ENCODE results near the gene DCD. TPM values are rescaled to one million over a fixed set of nuclear protein-coding genes. Genes with fewer than 3 reads are reported as not detected.
A peak's percentile ranks its signal among the peaks of the same experiment; 100 is the strongest.
"Not testable (repeated sequence)": the region's sequence is repeated elsewhere in the genome, so short reads cannot be mapped to it uniquely, and the experiment has no call there.

DCD gene
- total RNA-seq, 1 experiment from 2014 or later, result not detected

DNA sequence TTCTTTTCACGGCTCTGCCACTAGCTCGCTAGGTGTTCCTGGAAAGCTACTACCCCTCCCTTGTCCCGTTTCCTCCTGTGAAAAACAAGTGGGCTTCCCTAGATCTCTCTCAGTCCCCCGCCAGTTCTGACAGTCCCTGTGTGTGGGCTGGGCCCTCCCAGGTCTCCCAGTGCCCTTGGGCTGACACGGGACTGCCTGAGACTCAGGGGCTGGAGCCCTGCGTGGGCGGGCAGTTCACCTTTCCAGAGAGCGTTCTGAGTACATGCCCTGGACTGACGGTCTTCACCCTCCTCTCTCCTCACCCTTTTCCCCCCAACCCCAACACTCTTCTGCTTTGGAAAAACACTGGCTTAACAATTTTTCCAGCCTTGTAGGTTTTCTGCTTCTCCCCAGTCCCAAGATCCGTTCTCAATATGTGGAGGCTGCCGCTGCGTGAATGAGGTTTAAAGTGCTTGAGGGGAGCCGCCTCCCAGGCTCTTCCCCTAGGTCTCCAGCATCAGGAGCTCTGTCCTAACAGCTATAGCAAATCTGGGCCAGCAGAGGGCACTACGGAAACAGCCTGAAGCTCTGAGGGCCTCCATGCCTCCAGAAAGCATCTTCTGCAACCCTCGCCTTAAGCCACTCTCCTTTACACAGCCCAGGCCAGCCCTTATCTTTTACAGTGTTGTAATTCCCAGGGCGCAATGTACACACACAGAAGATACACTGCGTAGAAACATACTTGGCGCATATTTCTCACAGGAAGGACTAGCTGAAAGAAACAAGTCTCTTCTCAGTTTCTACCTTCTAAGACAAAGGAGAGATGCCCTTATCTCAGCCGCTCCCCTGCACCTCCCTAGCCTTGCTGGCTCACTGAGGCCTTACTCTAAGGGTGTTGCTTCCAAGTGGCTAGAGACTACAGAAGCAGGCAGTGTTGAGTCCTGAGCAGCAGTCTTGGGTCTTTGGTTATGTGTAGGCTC lies 10.4 kb upstream of the DCD start:
- in situ Hi-C loops (cut with HindIII; ENCODE audit: low sequenced_read_pairs), result no loop called here
- no peak for DNase-seq (ENCODE audit: low spot score)

DNA sequence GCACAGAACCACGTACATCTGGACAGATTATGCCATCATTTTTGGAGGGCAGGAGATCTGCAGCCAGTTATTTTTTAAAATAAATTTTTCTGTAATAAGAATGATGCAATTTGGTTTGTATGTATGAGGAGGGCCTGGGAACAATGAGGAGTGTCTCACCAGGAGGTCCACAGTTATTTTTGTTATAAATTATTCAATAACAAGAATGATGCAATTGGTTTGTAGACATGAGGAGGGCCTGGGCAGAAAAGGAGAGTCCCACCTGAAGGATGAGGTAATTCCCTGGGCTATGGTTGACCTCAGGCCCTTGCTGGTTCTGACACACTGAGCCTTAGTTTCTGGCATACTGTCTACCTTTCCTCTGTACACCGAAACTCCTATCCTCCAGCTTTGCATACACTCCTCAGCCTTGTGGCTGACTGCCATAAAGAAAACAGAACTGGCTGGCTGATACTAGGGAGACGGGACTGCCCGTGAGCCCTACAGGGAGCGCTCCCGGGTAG lies 9.0 kb upstream of the DCD start:
- no peak for DNase-seq (ENCODE audit: low spot score)
- in situ Hi-C loops (cut with HindIII; ENCODE audit: low sequenced_read_pairs), result no loop called here

DNA sequence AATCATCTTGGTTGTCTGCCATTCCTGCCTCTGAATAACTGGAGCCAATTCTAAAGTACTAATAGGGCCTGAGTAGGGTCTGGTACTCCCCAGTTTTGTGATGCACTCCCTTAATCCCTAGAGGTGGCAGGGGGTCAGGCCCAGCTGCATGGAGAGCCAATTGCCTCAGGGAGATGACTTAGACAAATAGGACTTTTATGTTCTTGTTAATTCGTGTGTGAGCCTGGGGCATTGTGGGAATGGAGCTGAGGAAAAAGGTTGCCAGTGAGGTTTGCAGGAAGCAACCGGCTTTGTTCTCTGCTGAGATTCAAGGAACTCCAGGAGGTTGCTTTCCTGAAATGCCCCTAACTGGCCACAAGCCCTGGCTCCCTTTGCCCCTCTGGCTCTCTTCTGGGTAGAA lies 6.8 kb upstream of the DCD start:
- DNase-seq (ENCODE audit: low spot score), result no peak
- in situ Hi-C loops (cut with HindIII; ENCODE audit: low sequenced_read_pairs), result no loop called here

DNA sequence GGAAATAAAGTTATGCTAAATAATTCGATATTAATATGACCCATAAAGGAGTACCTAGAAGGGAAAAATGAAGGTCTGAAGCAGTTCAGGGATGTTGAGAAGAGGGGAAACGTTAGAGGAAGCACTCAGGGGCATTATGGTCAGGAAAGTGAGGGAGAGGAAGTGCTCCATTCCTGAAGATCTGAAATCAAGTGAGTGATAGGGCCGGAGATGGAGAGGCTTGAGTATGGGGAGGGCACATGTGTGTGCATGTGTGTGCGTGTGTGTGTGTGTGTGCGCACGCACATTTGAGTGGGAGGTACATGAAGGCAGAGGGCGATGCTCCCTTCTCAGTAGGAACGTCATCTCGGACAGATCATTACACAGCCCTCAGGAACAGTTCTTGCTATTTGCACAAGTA lies 4.9 kb upstream of the DCD start:
- in situ Hi-C loops (cut with HindIII; ENCODE audit: low sequenced_read_pairs), result no loop called here
- no peak for DNase-seq (ENCODE audit: low spot score)

DNA sequence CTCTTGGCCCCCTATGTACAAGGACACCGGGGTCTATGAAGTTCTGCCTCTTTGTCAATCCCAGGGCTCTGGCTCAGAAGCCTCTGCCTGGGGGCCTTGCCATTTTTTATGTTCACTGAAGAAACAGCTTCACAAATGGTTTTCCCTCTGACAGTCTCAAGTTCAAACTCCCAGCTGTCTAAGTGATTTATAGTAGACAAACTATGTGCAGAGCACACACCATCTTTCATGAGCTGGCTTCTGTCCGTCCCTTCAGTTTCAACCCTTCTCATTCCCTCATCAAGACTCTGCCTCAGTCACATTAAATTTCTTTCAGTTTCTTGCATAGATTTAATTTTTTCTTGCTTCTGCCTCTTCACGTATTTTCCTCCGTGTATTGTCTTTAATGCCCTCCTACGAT lies 2.7 kb upstream of the DCD start:
- in situ Hi-C loops (cut with HindIII; ENCODE audit: low sequenced_read_pairs), result no loop called here
- no peak for DNase-seq (ENCODE audit: low spot score)

DNA sequence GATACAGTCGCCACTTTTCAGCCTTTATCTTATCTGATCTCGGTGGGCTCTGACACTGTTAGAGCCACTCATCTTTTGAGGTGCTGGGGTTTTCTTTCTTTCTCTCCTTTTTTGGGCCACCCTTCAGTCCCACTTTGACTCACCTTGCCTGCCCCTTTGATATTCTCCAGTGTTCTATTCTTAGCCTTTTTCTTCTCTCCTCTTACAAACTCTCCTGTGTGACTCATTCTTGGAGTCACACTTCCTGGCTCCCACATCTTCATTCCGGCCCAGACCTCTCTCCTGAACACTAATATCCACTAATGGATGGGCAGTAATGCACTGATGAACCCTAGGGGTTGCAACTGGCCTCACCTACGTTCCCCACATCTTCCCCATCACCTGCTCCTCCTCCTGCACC lies 2.2 kb upstream of the DCD start:
- DNase-seq (ENCODE audit: low spot score), result no peak
- in situ Hi-C loops (cut with HindIII; ENCODE audit: low sequenced_read_pairs), result no loop called here

DNA sequence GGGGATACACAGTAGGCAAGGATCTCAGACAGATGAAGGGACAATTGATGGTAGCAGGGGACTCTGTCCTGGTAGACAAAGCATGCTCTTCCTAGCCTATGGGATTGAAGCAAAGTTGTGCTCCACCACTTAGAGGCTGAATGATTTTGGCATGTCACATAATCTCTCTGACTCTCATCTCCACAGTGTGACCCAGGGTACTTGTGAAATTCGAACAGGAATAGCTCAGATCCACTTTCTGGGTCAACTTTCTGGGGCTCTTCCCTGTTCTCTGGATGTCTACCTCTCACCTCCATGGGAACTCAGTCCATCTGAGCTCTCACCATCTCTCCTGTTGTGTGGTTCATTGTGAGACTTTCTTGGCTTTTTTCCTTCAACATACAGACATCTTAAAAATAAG lies 1.7 kb upstream of the DCD start:
- DNase-seq (ENCODE audit: low spot score), result no peak
- in situ Hi-C loops (cut with HindIII; ENCODE audit: low sequenced_read_pairs), result no loop called here

DNA sequence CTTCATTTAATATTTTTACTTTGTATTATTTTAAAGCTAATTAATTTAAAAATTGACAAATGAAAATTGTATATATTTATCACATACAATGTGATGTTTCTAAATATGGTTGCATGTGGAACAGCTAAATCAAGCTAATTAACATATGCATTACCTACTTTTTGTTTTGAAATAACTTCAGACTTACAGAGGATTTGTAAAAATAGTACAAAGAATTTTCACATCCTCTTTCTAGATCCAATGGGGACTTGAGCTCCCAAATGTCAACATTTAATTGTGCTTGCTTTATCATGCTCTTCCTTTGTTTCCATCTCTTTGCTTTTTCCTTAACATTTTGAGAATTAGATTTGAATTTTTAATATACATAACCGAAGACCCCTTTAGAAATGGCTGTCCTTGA lies 6.6 kb downstream of the DCD start:
- in situ Hi-C loops (cut with HindIII; ENCODE audit: low sequenced_read_pairs), result no loop called here
- DNase-seq (ENCODE audit: low spot score), result no peak

DNA sequence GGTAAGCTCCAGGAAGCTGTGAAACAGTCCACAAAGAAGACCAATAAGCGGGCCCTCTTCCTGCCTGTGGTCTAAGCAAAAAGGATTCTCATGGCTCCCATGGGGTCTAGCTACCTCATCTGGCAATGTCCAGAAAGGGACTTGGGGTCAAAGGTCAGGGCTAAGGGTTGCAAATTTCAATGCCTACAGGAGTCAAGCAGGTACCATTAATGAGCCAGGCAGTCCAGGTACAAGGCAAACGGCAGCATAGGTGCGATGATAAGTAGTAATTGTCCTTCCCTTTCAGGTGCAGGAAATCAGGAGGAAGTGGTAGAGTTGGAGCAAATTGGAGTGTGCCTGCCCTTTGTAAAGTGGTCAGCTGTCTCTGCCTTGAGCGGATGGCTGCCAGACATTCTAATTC lies 7.1 kb downstream of the DCD start:
- DNase-seq (ENCODE audit: low spot score), result no peak
- in situ Hi-C loops (cut with HindIII; ENCODE audit: low sequenced_read_pairs), result no loop called here

DNA sequence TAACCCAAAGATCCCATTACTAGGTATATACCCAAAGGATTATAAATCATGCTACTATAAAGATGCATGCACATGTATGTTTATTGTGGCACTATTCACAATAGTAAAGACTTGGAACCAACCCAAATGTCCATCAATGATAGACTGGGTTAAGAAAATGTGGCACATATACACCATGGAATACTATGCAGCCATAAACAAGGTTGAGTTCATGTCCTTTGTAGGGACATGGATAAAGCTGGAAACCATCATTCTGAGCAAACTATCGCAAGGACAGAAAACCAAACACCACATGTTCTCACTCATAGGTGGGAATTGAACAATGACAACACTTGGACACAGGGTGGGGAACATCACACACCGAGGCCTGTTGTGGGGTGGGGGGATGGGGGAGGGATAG lies 9.1 kb downstream of the DCD start:
- in situ Hi-C loops (cut with HindIII; ENCODE audit: low sequenced_read_pairs); DNase-seq (ENCODE audit: low spot score): not testable (repeated sequence)

DNA sequence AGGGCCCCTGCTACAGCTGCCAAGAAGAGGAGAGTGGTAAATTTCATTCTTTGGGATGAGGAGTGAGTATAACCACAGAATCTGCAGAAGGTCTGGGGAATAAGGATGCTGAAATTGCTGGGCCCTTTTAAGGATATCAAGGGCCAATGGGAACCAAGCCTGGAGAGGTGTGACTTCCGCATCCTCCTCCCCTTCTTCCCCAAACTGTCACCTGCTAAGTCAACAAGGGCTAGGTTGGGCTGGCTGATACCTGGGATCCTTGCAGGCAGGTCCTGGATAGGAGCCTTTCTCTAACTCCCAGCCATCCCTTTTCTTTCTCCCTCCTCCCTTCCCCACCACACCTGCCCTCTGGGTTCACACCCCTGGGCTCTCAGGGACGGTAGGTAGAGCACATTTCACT lies 13.4 kb downstream of the DCD start, which contains the start of gene LACRT:
Gene LACRT, minus strand, starts transcription at position 101 of the 400 bp plus-strand sequence. Its CDS starts 54 bp downstream, at position 47.
- in situ Hi-C loops (cut with HindIII; ENCODE audit: low sequenced_read_pairs), result no loop called here
- no peak for DNase-seq (ENCODE audit: low spot score)

DNA sequence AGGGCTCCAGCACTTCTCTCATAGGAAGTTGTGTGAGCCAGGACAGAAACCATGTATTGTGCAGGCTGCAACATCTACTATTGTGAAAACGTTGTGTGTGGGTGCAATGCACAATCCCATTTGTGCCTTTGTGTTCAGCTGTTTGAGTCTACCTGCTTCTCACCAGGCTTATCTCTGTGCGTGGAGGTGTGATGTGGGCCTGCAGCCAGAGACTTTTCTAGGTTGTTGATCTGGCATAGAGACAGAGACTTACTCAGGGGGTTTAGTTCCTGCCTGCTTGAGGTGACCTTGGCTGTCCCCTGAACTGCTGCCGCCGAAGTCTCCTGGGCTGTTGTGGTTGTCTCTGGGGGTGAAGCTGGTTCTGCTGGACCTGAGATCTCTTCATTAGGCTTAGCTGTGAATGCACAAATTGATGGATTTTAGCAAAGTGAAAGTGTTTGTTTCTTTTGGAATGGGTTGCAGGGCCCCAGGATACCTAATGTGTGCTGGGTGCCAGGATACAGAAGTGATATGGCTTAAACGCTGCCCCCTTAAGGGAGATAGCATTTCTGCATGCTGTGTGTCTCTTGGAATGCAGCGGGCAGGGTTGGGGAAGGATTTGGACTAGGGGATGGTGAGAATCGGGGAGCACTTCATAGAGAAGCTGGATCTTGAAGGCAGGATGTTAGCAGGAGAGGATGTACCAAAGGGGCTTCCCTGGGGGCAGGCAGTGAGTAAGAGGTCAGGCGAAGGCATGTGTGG lies 16.0 kb downstream of the DCD start:
- in situ Hi-C loops (cut with HindIII; ENCODE audit: low sequenced_read_pairs), result no loop called here

DNA sequence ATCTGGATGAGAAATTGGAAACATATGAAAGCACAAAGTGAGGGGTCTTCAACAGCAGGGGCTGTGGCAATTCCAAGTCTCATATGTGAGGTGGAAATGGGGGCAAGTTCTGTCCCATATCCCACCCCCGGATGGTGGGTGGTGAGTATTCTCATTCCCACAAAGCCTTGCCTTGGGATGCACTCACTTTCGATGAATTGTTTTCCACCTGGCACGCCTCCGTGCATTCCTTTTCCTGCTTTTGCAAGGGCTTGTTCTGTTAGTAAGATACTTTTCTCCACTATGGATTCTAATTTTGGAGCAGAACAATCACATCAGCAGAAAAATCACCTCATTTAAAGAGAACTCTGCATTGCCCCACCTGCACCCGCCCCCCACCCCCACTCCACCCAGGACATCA lies 16.6 kb downstream of the DCD start:
- in situ Hi-C loops (cut with HindIII; ENCODE audit: low sequenced_read_pairs), result no loop called here
- no peak for DNase-seq (ENCODE audit: low spot score)

More for the DNA sequence above, 16.0 kb downstream of the DCD start:
- DNase-seq (ENCODE audit: low spot score), result no peak

DNA sequence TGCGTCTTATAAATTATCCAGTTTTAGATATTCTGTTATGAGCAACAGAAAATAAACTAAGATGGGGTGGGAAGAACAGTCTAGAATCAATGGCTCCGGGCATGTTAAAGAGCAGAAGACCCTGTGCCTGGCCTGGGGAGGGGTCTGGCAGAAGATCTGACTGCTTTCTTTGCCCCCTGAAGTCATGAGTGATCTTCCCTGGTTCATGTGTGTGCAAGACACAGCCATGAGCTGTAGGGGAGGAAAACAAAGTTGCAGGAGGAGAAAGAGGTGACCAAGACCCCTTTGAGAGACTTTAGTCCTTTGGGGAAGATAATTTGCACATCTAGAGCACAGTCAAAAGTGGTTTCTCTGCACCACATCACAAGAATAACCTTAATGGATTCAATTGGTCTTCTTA lies 18.2 kb downstream of the DCD start:
- in situ Hi-C loops (cut with HindIII; ENCODE audit: low sequenced_read_pairs), result no loop called here
- no peak for DNase-seq (ENCODE audit: low spot score)

DNA sequence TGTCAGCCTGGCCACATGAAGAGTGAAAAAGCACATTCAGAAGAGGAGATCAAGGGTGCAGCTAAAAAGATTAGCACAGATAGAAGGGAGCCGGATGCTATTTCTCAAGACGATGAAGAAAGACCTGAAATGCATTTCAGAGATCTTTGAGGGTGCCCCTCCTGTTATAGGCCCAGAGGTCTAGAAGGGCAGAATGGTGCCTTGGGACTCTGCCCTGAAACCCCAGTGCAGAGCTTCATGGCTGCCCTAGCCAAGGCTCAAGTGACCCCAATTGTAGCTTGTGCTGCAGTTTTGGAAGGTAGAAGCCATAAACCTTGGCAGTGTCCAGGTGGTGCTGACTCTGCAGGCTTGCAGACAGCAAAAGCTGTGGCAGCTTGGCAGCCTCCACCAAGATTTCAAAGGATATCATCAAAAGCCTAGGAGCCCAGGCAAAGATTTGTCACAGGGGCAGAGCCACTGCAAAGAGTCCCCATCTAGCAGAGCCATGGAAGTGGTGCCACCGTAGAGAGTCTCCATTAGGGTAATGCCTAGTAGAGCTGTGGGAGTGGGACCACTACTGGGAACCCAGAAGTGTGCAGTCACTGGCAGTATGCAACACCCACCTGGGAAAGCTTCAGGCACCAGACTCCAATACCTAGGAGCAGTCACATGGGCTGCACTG lies 19.8 kb downstream of the DCD start:
- DNase-seq (ENCODE audit: low spot score), result peak; percentile 34
- in situ Hi-C loops (cut with HindIII; ENCODE audit: low sequenced_read_pairs), result no loop called here

DNA sequence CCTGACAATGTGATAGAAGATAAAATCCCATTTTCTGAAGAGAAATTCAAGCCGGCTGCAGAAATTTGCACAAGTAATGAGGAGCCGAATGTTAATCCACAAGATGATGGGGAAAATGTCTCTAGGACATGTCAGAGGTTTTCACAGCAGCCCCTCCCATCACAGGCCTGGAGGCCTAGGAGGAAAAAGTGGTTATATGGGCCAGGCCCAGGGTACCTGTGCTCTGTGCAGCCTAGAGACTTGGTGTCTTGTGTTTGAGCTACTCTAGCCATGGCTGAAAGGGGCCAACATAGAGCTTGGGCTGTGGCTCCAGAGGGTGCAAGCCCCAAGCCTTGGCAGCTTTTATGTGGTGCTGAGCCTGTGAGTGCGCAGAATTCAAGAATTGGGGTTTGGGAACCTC lies 20.9 kb downstream of the DCD start:
- DNase-seq (ENCODE audit: low spot score), result no peak
- in situ Hi-C loops (cut with HindIII; ENCODE audit: low sequenced_read_pairs), result no loop called here

DNA sequence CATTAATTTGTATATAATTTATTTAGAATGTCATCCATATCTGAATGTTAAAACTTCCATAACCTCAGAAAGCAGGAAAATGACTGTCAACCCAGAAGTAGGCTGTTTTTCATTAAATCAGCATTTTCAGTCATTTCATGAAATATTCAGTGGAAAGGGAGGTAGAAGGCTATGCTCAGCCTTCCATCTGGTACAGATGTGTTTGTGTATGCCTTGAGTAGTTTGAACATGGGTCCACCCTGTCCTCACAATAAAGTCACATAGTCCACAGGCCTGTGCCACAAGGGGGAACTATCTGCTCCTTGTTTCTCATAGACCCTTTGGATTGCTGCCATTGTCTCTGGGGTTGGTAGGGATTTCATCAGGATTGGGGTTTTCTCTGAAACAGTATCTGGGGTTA lies 22.6 kb downstream of the DCD start:
- in situ Hi-C loops (cut with HindIII; ENCODE audit: low sequenced_read_pairs), result no loop called here
- DNase-seq (ENCODE audit: low spot score), result no peak

DNA sequence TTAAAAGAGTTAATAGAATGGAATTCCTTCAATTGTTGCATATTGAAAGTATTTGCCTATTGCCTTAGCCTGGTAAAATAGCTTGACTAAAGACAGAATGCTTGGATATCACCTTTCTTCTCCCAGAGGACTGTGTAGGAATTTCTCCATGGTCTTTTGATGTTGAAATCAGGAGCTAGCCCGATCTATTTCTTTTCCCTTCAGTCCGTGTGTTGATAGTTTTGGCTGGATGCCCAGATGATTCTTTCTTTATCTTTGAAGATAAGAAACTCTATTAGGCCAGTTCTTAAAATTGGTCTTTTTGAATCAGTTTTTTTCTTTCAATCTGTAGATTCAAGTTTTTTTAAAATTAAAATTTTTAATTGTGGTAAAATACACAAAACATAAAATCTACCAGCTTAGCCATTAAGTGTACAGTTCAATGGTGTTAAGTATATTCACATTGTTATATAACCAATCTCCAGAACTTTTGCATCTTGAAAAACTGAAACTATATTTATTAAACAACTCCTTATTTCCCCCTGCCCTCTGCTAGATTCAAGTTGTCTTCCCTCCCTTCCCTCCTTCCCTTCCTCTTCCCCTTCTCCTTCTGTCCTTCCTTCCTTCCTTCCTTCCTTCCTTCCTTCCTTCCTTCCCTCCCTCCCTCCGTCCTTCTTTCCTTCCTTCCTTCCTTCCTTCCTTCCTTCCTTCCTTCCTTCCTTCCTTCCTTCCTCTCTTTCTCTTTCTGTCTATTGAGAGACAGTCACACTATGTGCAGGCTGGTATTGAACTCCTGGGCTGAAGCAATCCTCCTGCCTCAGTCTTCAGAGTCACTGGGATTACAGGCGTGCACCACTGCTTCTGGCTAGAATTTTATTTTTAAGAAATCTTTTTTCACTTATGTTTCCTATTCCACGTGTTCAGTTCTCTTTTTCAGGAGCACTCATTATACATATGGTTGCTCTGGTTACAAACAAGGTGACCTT lies 23.6 kb downstream of the DCD start:
- no peak for DNase-seq (ENCODE audit: low spot score)
- in situ Hi-C loops (cut with HindIII; ENCODE audit: low sequenced_read_pairs), result no loop called here

Data from G401 (cell line).